Measurements from ENCODE around the gene ADGRV1. TPM values are rescaled to one million over a fixed set of nuclear protein-coding genes. Genes with fewer than 3 reads are reported as not detected.

The ADGRV1 gene
- total RNA-seq, 4 donors from 2014 or later = 0.08 to 0.87 (median 0.41) TPM

- Histone ChIP-seq H3K9me3 (no peaks in the 10 kb centered on the region), H3K36me3 (no peaks in the 10 kb centered on the region), H3K4me3 (no peak overlapping the region), H3K4me1 (no peaks in the 10 kb centered on the region), H3K27ac (no peak overlapping the region), H3K27me3 (no peaks in the 10 kb centered on the region)
- 70 to 85% methylated on average over 2 of the region's 2 CpGs for WGBS, 2 donors (ENCODE audit: low coverage in 1 of 2)
- ATAC-seq = peak; percentile 50
- TF ChIP-seq EP300 (IDR thresholded peaks at IDR 0.05) (no peak), CTCF (IDR thresholded peaks at IDR 0.05) (no peak), POLR2A (IDR thresholded peaks at IDR 0.05) (no peak), POLR2AphosphoS5 (IDR thresholded peaks at IDR 0.05) (no peak)
Measured at GRCh38 chr5:90854169-90854568, 295.6 kb downstream of the ADGRV1 start.

- TF ChIP-seq CTCF (IDR thresholded peaks at IDR 0.05) = no peak
- TF ChIP-seq POLR2A (IDR thresholded peaks at IDR 0.05) = no peak
- no peak for TF ChIP-seq EP300 (IDR thresholded peaks at IDR 0.05)
- TF ChIP-seq POLR2AphosphoS5 (IDR thresholded peaks at IDR 0.05) = no peak
- 86 to 93% methylated on average over 4 of the region's 4 CpGs for WGBS, 2 donors (ENCODE audit: low coverage in 1 of 2)
- no peaks in the 10 kb centered on the region for H3K9me3 ChIP-seq
- H3K4me3 ChIP-seq = no peak overlapping the region
- no peaks in the 10 kb centered on the region for H3K27me3 ChIP-seq
- no peak overlapping the region for H3K27ac ChIP-seq
- no peaks in the 10 kb centered on the region for H3K4me1 ChIP-seq
- ATAC-seq = no peak
- no peaks in the 10 kb centered on the region for H3K36me3 ChIP-seq
Measured at GRCh38 chr5:90855296-90856010, 296.9 kb downstream of the ADGRV1 start.

GRCh38 chr5:90861843-90862586 lies 303.4 kb downstream of the ADGRV1 start:
- WGBS, 2 donors (ENCODE audit: low coverage in 1 of 2) = 85 to 96% methylated on average over 3 of the region's 3 CpGs
- Histone ChIP-seq H3K9me3 (no peaks in the 10 kb centered on the region), H3K27me3 (no peaks in the 10 kb centered on the region), H3K4me1 (peaks cover 0 to 6% (median 0%) of the 10 kb centered on the region in 3 donors), H3K36me3 (no peaks in the 10 kb centered on the region), H3K4me3 (no peak overlapping the region), H3K27ac (no peak overlapping the region)
- TF ChIP-seq EP300 (IDR thresholded peaks at IDR 0.05) (no peak), POLR2AphosphoS5 (IDR thresholded peaks at IDR 0.05) (no peak), CTCF (IDR thresholded peaks at IDR 0.05) (no peak), POLR2A (IDR thresholded peaks at IDR 0.05) (no peak)
- no peak for ATAC-seq

- Histone ChIP-seq H3K27ac (no peak overlapping the region), H3K9me3 (no peaks in the 10 kb centered on the region), H3K36me3 (no peaks in the 10 kb centered on the region), H3K27me3 (no peaks in the 10 kb centered on the region), H3K4me3 (no peak overlapping the region), H3K4me1 (peaks cover 0 to 6% (median 0%) of the 10 kb centered on the region in 3 donors)
- no peak for ATAC-seq
- WGBS, 2 donors (ENCODE audit: low coverage in 1 of 2) = 51 to 72% methylated on average over 2 to 4 of the region's 4 CpGs
- no peak for TF ChIP-seq POLR2A (IDR thresholded peaks at IDR 0.05)
- TF ChIP-seq CTCF (IDR thresholded peaks at IDR 0.05) = no peak
- TF ChIP-seq POLR2AphosphoS5 (IDR thresholded peaks at IDR 0.05) = no peak
- no peak for TF ChIP-seq EP300 (IDR thresholded peaks at IDR 0.05)
Measured at GRCh38 chr5:90865180-90865579, 306.6 kb downstream of the ADGRV1 start.
